MM.1S (cell line): ENCODE results near the gene NXPH1.

Experiments
- DNase-seq: peaks from one replicate; pipeline ENCODE4 v3.0.0-alpha.2; 2015
- H2AFZ ChIP-seq: fragments of 300-600 bp; sonication (generic); 2 replicates; pipeline ENCODE4 v1.6.0; 2016; ENCODE audit warnings: antibody characterized with exemption, low read length
- H3F3A ChIP-seq: fragments of 300-600 bp; sonication (generic); 2 replicates; pipeline ENCODE4 v1.6.1; 2016; ENCODE audit warnings: mild to moderate bottlenecking, antibody characterized with exemption, low read length, moderate library complexity, mixed read lengths; ENCODE audit not compliant: insufficient read depth
- H3K27ac ChIP-seq: fragments of 300-600 bp; sonication (generic); 2 replicates; pipeline ENCODE4 v1.5.1; 2016; ENCODE audit warnings: mild to moderate bottlenecking, low read length
- H3K27me3 ChIP-seq: fragments of 300-600 bp; sonication (generic); replicated peaks from 2 replicates; pipeline ENCODE4 v1.6.0; 2016; ENCODE audit warnings: low read length; ENCODE audit not compliant: insufficient read depth
- H3K36me3 ChIP-seq: fragments of 300-600 bp; sonication (generic); replicated peaks from 2 replicates; pipeline ENCODE4 v1.6.1; 2016; ENCODE audit warnings: mild to moderate bottlenecking, low read length, mixed read lengths; ENCODE audit not compliant: insufficient read depth
- H3K4me1 ChIP-seq: fragments of 300-600 bp; sonication (generic); 2 replicates; pipeline ENCODE4 v1.6.1; 2016; ENCODE audit warnings: low read length, mixed read lengths
- H3K4me2 ChIP-seq: fragments of 300-600 bp; sonication (generic); 2 replicates; pipeline ENCODE4 v1.6.0; 2016; ENCODE audit warnings: low read depth, low read length
- H3K4me3 ChIP-seq: fragments of 300-600 bp; sonication (generic); 2 replicates; pipeline ENCODE4 v1.5.1; 2016; ENCODE audit warnings: low read length, mixed read lengths
- H3K79me2 ChIP-seq: fragments of 300-600 bp; sonication (generic); 2 replicates; pipeline ENCODE4 v1.6.1; 2016; ENCODE audit warnings: mixed run types, low read length, mixed read lengths
- H3K9ac ChIP-seq: fragments of 300-600 bp; sonication (generic); 2 replicates; pipeline ENCODE4 v1.6.1; 2016; ENCODE audit warnings: low read length, mixed read lengths
- H3K9me2 ChIP-seq: fragments of 300-600 bp; sonication (generic); replicated peaks from 2 replicates; pipeline ENCODE4 v1.6.1; 2016; ENCODE audit warnings: mild to moderate bottlenecking, low read length, mixed read lengths; ENCODE audit not compliant: insufficient read depth
- H3K9me3 ChIP-seq: fragments of 300-600 bp; sonication (generic); replicated peaks from 2 replicates; pipeline ENCODE4 v1.6.1; 2016; ENCODE audit warnings: mild to moderate bottlenecking, low read length, mixed read lengths; ENCODE audit not compliant: insufficient read depth
- H4K20me1 ChIP-seq: fragments of 300-600 bp; sonication (generic); 2 replicates; pipeline ENCODE4 v1.6.1; 2016; ENCODE audit warnings: mild to moderate bottlenecking, low read length, moderate library complexity, mixed read lengths; ENCODE audit not compliant: insufficient read depth
- EZH2 ChIP-seq: fragments of 300-600 bp; sonication (generic); optimal IDR thresholded peaks from 2 replicates; pipeline ENCODE3; 2017; ENCODE audit warnings: low read depth, mild to moderate bottlenecking, antibody characterized with exemption, low read length, mixed read lengths
- EZH2phosphoT487 ChIP-seq: fragments of 300-600 bp; sonication (generic); IDR thresholded peaks from 2 replicates; pipeline ENCODE4 v1.6.1; 2018; ENCODE audit warnings: antibody characterized with exemption, low read length
- TF ChIP-seq, protein P1 (sequence below): fragments of 300-600 bp; sonication (generic); IDR thresholded peaks from 2 replicates; pipeline ENCODE4 v1.5.1; 2016; ENCODE audit warnings: antibody characterized with exemption, low read length, mixed read lengths

The NXPH1 gene

DNA sequence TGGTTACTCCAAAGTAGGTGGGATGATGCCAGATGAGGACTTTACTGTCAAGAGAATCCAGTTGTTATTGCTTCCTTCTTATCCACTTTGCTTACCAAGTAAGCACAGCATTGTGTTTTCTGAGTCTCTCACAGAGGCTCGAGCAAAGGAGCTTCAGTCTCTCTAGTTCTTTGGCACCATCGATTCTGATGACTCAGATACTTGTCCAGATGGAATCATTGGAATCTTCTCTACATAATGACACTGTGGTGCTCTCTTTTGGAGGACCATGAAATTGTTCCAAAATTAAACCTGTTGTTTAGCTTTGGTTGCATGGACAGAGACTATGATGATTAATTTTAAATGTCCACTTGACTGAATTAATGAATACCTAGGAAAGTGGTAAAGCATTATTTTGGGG, 132.6 kb downstream of the NXPH1 start:
- Histone ChIP-seq H3K79me2 (no peaks in the 10 kb centered on the region), H4K20me1 (no peaks in the 10 kb centered on the region), H3K9me3 (no peaks in the 10 kb centered on the region), H3K4me1 (no peaks in the 10 kb centered on the region), H3K36me3 (no peaks in the 10 kb centered on the region), H3K4me3 (no peak overlapping the region), H3K27ac (no peak overlapping the region), H3K9ac (no peak overlapping the region), H3K27me3 (no peaks in the 10 kb centered on the region), H3K9me2 (no peaks in the 10 kb centered on the region), H3K4me2 (no peak overlapping the region), H2AFZ (no peak overlapping the region), H3F3A (no peaks in the 10 kb centered on the region)
- TF ChIP-seq EZH2: no peak
- no peak for TF ChIP-seq EZH2phosphoT487
- TF ChIP-seq, protein P1, sequence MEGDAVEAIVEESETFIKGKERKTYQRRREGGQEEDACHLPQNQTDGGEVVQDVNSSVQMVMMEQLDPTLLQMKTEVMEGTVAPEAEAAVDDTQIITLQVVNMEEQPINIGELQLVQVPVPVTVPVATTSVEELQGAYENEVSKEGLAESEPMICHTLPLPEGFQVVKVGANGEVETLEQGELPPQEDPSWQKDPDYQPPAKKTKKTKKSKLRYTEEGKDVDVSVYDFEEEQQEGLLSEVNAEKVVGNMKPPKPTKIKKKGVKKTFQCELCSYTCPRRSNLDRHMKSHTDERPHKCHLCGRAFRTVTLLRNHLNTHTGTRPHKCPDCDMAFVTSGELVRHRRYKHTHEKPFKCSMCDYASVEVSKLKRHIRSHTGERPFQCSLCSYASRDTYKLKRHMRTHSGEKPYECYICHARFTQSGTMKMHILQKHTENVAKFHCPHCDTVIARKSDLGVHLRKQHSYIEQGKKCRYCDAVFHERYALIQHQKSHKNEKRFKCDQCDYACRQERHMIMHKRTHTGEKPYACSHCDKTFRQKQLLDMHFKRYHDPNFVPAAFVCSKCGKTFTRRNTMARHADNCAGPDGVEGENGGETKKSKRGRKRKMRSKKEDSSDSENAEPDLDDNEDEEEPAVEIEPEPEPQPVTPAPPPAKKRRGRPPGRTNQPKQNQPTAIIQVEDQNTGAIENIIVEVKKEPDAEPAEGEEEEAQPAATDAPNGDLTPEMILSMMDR: no peak
- no peak for DNase-seq

DNA sequence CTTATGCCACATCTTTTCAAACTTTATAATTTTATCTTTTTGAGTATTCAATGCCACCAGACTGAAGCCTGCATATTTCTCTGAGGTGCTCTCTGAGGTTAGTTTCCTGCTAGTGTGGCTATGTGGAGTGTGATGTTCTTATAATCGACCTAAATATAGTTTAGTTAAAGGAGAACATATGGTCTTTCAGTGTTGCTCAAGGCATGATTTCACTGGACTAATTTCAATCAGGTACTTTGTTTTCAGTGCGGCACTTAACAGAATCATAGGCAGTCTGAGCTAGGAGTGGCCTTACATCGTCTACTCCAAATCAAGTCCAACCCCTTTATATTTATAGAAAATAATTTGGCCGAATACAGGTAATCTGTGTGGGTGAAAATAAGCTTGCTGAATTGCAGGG, 134.2 kb downstream of the NXPH1 start:
- Histone ChIP-seq H3K4me2 (no peak overlapping the region), H3K27me3 (no peaks in the 10 kb centered on the region), H3K4me3 (no peak overlapping the region), H3K9me3 (no peaks in the 10 kb centered on the region), H3F3A (no peaks in the 10 kb centered on the region), H3K9me2 (no peaks in the 10 kb centered on the region), H3K79me2 (no peaks in the 10 kb centered on the region), H3K36me3 (no peaks in the 10 kb centered on the region), H4K20me1 (no peaks in the 10 kb centered on the region), H3K9ac (no peak overlapping the region), H3K4me1 (no peaks in the 10 kb centered on the region), H2AFZ (no peak overlapping the region), H3K27ac (no peak overlapping the region)
- TF ChIP-seq, protein P1: no peak
- TF ChIP-seq EZH2phosphoT487 (no peak), EZH2 (no peak)
- DNase-seq: no peak

DNA sequence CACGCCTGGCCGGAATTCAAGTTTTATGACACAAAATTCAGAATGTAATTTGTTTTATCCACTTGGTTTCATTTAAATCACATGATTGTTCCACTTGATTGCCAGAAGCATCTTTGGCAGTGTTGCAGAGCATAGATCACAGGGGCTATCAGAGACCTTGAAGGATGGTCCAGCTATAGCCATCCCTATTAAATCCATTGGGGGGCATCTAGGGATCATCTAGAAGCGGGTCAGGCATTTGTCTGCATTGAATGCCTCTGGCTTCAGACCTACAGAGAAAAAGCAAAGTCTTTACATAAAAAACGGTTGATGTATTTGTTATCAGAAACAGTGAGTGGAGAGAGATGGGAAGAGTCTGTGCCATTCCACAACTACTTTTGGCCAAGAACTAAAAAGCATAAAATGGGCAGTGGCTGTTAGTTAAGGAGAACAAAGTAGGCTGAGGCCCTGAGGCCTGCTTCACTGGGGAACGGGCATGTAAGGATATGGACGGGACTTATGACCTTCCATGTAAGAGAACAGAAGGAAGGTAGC, 146.3 kb downstream of the NXPH1 start:
- DNase-seq: no peak
- Histone ChIP-seq H4K20me1 (no peaks in the 10 kb centered on the region), H3K4me1 (no peaks in the 10 kb centered on the region), H3K79me2 (no peaks in the 10 kb centered on the region), H3K27me3 (no peaks in the 10 kb centered on the region), H3F3A (no peaks in the 10 kb centered on the region), H2AFZ (no peak overlapping the region), H3K9me2 (no peaks in the 10 kb centered on the region), H3K4me2 (no peak overlapping the region), H3K4me3 (no peak overlapping the region), H3K36me3 (no peaks in the 10 kb centered on the region), H3K9ac (no peak overlapping the region), H3K9me3 (no peaks in the 10 kb centered on the region), H3K27ac (no peak overlapping the region)
- TF ChIP-seq EZH2: no peak
- TF ChIP-seq EZH2phosphoT487: no peak
- TF ChIP-seq, protein P1: no peak
